ENCODE measurements around the gene REELD1.

The REELD1 gene

DNA sequence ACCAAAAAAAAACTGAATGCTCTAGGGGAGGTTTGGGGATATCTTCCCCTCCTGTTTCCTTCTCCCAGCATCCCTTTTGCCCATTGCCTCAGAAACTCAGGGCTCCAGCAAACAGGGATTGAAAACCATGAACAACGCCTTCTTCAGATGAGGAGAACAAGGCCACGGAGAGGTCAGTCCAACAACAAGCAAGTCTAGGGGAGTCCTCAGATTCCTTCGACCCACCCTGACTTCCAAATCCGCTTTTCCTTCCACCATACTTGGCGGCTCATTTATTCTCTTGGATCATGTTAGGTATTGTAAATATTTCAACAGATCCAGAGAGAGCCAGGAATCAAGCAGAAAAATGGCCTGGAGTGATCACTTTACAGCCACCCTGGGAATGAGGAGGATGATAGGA is 21.9 kb downstream of the REELD1 start:
- Histone ChIP-seq H3K27me3 (peaks cover under 1% of the 10 kb centered on the region), H3K4me3 (ENCODE audit: low read depth in 1 of 2, low read length in 1 of 2) (no peak overlapping the region), H3K4me1 (ENCODE audit: control insufficient read depth in 1 of 2, insufficient read depth in 1 of 2, low read depth in 1 of 2, low read length in 1 of 2) (peaks cover 9 to 19% of the 10 kb centered on the region in 2 experiments), H3K27ac (no peak overlapping the region), H3K9me3 (no peaks in the 10 kb centered on the region), H3K36me3 (no peaks in the 10 kb centered on the region)
- TF ChIP-seq, protein P1, sequence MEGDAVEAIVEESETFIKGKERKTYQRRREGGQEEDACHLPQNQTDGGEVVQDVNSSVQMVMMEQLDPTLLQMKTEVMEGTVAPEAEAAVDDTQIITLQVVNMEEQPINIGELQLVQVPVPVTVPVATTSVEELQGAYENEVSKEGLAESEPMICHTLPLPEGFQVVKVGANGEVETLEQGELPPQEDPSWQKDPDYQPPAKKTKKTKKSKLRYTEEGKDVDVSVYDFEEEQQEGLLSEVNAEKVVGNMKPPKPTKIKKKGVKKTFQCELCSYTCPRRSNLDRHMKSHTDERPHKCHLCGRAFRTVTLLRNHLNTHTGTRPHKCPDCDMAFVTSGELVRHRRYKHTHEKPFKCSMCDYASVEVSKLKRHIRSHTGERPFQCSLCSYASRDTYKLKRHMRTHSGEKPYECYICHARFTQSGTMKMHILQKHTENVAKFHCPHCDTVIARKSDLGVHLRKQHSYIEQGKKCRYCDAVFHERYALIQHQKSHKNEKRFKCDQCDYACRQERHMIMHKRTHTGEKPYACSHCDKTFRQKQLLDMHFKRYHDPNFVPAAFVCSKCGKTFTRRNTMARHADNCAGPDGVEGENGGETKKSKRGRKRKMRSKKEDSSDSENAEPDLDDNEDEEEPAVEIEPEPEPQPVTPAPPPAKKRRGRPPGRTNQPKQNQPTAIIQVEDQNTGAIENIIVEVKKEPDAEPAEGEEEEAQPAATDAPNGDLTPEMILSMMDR (IDR thresholded peaks at IDR 0.05): no peak

DNA sequence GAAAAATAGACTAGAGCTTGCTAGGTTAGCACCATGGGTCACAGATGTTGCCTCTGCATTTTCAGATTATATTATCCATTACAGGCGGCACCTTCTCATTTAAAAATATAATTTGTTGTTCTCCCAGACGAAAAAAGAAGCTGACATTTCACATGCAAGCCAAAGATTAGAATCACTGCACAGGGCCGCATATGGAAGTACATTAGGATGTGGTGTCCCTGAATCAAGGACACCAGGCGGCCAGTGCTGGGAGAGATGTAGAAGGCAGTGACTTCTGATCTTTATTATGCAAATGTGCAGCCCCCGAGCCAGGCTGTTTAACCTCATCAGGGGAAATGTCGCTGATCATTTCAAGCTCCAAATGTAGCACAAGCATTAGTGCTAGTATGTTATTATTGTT is 22.8 kb downstream of the REELD1 start:
- Histone ChIP-seq H3K4me1 (ENCODE audit: control insufficient read depth in 1 of 2, insufficient read depth in 1 of 2, low read depth in 1 of 2, low read length in 1 of 2) (peaks cover 9 to 18% of the 10 kb centered on the region in 2 experiments), H3K36me3 (no peaks in the 10 kb centered on the region), H3K27ac (no peak overlapping the region), H3K27me3 (no peaks in the 10 kb centered on the region), H3K4me3 (ENCODE audit: low read depth in 1 of 2, low read length in 1 of 2) (no peak overlapping the region), H3K9me3 (no peaks in the 10 kb centered on the region)
- TF ChIP-seq, protein P1 (IDR thresholded peaks at IDR 0.05): no peak

DNA sequence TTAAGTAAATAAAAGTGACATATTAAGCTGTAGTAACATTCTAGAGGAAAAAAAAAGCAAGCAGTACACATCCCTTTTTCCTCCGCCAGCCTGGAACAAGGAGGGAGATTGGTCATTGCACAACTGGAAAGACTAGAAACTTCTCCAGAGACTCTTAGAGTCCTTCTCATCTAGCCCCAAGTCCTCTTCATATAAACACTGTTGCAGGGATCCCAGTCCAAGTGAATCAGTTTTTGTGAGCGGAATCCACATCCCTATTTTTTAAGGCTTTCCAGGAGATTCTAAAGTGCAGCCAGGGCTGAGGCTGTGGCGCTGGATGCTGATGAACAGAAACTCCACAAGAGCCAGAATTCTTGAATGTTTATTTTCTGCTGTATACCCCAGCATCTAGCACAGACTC is 23.8 kb downstream of the REELD1 start:
- Histone ChIP-seq H3K4me3 (ENCODE audit: low read depth in 1 of 2, low read length in 1 of 2) (no peak overlapping the region), H3K4me1 (ENCODE audit: control insufficient read depth in 1 of 2, insufficient read depth in 1 of 2, low read depth in 1 of 2, low read length in 1 of 2) (peaks cover 9 to 12% of the 10 kb centered on the region in 2 experiments), H3K27ac (no peak overlapping the region), H3K9me3 (no peaks in the 10 kb centered on the region), H3K36me3 (no peaks in the 10 kb centered on the region), H3K27me3 (no peaks in the 10 kb centered on the region)
- TF ChIP-seq, protein P1 (IDR thresholded peaks at IDR 0.05): no peak

DNA sequence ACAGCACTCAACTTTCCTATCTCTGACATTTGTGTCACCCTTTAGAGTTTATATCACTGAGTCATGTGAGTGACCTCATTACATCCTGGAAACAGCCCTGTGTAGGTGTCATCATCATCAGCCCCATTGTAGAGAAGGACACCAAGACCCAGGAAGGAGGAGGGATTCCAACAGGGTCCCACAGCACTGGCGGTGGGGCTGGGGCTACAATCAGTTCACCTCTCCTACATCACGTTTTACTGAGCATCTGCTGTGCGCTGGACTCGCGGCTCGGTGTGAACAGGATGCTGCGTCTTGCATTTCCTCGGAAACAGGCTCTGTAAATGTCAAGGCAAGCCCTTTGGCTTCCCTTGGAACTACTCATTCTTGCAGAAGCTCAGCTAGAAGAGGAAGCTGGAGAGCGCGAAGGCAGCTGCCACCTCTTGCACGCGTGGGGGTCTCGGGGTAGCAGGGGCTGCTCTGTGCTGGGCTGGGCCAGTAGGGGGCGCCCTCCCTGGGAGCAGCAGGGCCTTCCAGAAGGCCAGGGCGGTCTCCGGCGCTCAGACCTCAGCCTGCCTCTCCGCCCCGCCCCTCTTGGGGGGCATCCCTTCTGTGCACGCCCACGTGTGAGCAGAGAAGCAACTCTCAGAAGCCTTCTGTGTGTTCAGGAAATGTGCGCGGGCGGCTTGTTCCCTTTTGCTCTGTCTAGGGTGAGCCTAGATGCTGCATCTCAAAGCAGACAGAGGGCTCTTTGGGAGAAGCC is 29.0 kb downstream of the REELD1 start:
- TF ChIP-seq, protein P1 (IDR thresholded peaks at IDR 0.05): no peak

DNA sequence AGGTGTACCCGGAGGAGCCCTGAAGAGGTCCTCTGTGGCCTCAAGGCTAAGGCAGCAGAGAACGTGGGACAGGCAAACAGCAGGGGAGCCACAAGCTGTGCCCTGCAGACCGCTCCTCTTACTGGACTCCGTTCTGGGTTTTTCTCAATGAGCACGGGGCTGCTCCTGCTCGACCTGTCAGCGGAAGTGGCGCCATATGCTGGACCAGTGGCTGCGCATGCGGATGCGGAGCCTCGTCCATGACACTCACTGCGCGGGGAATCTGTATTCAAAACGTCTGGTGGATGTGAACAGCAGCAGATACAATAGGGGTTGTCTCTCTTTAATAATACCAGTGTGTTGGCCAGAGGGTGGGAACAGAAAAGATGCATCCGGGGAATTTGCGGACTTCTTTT is 29.5 kb downstream of the REELD1 start:
- peaks cover 15% of the 10 kb centered on the region for H3K27me3 ChIP-seq
- TF ChIP-seq, protein P1 (IDR thresholded peaks at IDR 0.05): no peak
- no peak overlapping the region for H3K4me3 ChIP-seq (ENCODE audit: low read depth in 1 of 2, low read length in 1 of 2)
- H3K4me1 ChIP-seq (ENCODE audit: control insufficient read depth in 1 of 2, insufficient read depth in 1 of 2, low read depth in 1 of 2, low read length in 1 of 2): no peaks in the 10 kb centered on the region
- H3K36me3 ChIP-seq: no peaks in the 10 kb centered on the region
- no peaks in the 10 kb centered on the region for H3K9me3 ChIP-seq
- H3K27ac ChIP-seq: no peak overlapping the region

More for the DNA sequence above, 29.0 kb downstream of the REELD1 start:
- Histone ChIP-seq H3K36me3 (no peaks in the 10 kb centered on the region), H3K27ac (no peak overlapping the region), H3K27me3 (peaks cover 15% of the 10 kb centered on the region), H3K9me3 (no peaks in the 10 kb centered on the region), H3K4me3 (ENCODE audit: low read depth in 1 of 2, low read length in 1 of 2) (no peak overlapping the region), H3K4me1 (ENCODE audit: control insufficient read depth in 1 of 2, insufficient read depth in 1 of 2, low read depth in 1 of 2, low read length in 1 of 2) (no peaks in the 10 kb centered on the region)
